Measurements from ENCODE around the gene CPNE5. TPM values are rescaled to one million over a fixed set of nuclear protein-coding genes. Genes with fewer than 3 reads are reported as not detected.

CPNE5 gene
- total RNA-seq, 2 donors from 2014 or later = 0.85 to 1.6 TPM

DNA sequence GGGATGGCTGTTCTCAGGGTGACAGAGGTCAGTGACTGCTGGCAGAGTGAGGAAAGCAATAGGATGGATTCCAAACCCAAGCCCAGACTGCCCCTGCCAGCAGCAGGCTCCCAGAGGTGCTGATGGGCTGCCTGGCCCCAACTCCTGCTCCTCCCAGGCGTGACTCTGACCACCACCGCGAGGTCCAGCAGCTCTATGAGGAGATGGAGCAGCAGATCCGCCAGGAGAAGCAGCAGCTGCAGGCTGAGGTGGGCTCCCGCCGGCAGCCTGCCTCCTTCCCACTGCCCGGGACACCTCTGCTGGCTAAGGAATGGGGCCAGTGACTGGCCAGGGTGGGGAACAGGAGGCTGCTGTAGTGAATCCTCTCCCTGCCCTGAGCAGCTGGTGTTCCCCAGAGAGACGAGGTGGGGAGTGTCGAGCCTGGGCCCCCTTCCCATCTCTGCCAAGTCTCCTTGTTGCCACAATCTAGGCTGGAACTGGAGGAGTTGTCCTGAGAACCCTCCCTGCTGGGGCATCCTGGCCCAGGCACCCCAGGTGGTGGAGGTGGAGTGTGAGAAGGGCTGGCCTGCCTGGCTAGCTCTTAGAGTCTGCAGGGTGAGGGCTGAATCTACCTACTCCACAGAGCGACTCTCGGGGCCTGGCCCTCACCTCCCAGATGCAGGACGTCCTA is 121.2 kb downstream of the CPNE5 start:
- ATAC-seq (ENCODE audit: insufficient number of reproducible peaks, low FRiP score, low read depth) (no peak), DNase-seq (ENCODE audit: low spot score) (no peak)
- Histone ChIP-seq H3K4me3 (no peak overlapping the region), H3K36me3 (no peaks in the 10 kb centered on the region), H3K4me1 (ENCODE audit: control insufficient read depth in 1 of 2, low read depth in 2 of 2) (no peaks in the 10 kb centered on the region), H3K27me3 (replicated peaks; ENCODE audit: insufficient read depth) (no peaks in the 10 kb centered on the region), H3K9me3 (no peaks in the 10 kb centered on the region), H3K27ac (no peak overlapping the region)
- no peak for TF ChIP-seq CTCF (IDR thresholded peaks at IDR 0.05)

DNA sequence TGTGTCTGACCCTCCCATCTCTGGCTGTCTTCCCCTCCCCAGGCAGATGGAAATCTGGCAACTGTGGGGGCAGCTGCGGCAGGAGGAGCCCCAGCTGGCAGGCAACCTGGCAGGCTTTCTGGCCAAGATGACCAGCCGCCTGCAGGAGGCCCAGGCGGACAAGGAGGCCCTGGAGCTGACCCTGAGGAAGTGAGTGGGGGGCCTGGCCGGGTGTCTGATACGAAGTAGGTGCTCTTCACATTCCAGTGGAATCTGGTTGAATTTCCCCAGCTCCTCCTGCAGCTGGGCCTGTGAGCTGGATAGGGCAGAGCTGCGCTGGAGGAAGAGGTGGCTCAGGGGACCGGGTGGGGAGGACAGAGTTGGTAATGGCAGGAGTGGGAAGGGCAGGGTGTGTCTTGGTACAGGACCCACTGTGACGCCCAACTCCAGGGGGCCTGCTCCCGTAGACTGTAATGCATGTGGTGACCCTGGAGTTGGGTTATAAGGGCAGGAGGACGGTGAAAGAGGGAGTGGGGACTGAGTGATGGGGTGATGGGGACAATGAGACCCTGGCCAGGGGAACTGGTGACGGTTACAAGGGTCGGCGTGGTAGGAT is 121.9 kb downstream of the CPNE5 start:
- H3K4me1 ChIP-seq (ENCODE audit: control insufficient read depth in 1 of 2, low read depth in 2 of 2) = no peaks in the 10 kb centered on the region
- ATAC-seq (ENCODE audit: insufficient number of reproducible peaks, low FRiP score, low read depth) (no peak), DNase-seq (ENCODE audit: low spot score) (no peak)
- H3K4me3 ChIP-seq = no peak overlapping the region
- TF ChIP-seq CTCF (IDR thresholded peaks at IDR 0.05) = no peak
- no peaks in the 10 kb centered on the region for H3K36me3 ChIP-seq
- no peak overlapping the region for H3K27ac ChIP-seq
- H3K9me3 ChIP-seq = no peaks in the 10 kb centered on the region
- no peaks in the 10 kb centered on the region for H3K27me3 ChIP-seq (replicated peaks; ENCODE audit: insufficient read depth)

DNA sequence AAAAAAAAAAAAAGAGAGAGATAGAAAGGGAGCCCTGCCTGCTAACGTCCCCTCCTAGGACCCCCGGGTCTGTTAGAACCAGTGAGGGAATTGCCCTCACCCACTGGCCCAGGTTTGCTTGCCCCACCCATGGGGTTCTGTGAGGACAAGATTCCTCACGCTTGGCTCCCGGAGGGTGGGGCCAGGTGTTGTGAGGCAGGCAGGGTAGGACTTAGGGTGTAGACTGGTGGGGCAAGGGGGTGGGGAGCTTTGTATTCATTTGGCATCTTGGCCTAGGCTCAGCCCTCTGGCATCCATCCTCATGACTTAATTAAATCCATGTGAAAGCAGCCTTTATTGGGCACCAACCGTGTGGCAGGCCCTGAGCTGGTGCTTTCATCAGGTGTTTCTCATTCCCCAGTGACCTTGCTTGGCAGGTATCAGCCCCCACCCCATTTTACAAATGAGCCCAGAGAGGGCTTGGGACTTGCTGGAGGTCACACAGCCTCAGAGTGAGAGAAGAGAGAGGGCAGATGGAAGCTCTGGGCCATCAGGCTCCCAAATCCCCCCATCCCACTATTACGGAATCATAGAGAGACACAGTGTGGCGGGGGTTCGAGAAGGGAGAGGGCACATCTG is 122.7 kb downstream of the CPNE5 start:
- Histone ChIP-seq H3K4me3 (no peak overlapping the region), H3K9me3 (no peaks in the 10 kb centered on the region), H3K27me3 (replicated peaks; ENCODE audit: insufficient read depth) (no peaks in the 10 kb centered on the region), H3K36me3 (no peaks in the 10 kb centered on the region), H3K4me1 (ENCODE audit: control insufficient read depth in 1 of 2, low read depth in 2 of 2) (no peaks in the 10 kb centered on the region), H3K27ac (no peak overlapping the region)
- no peak for ATAC-seq (ENCODE audit: insufficient number of reproducible peaks, low FRiP score, low read depth)
- DNase-seq (ENCODE audit: low spot score) = no peak
- no peak for TF ChIP-seq CTCF (IDR thresholded peaks at IDR 0.05)

- DNase-seq (ENCODE audit: low spot score) = no peak
- ATAC-seq (ENCODE audit: insufficient number of reproducible peaks, low FRiP score, low read depth) = no peak
These were observed 123.8 kb downstream of the CPNE5 start for GRCh38 chr6:36715469-36715868.

More at GRCh38 chr6:36715469-36715868, 123.8 kb downstream of the CPNE5 start:
- no peaks in the 10 kb centered on the region for H3K27me3 ChIP-seq (replicated peaks; ENCODE audit: insufficient read depth)
- no peaks in the 10 kb centered on the region for H3K9me3 ChIP-seq
- H3K4me3 ChIP-seq = no peak overlapping the region
- no peak overlapping the region for H3K27ac ChIP-seq
- no peaks in the 10 kb centered on the region for H3K36me3 ChIP-seq
- H3K4me1 ChIP-seq (ENCODE audit: control insufficient read depth in 1 of 2, low read depth in 2 of 2) = no peaks in the 10 kb centered on the region
- TF ChIP-seq CTCF (IDR thresholded peaks at IDR 0.05) = no peak
